HG03139 (cell line): Measurements from ENCODE around the gene CMTM4.
"Not testable (repeated sequence)": the region's sequence is repeated elsewhere in the genome, so short reads cannot be mapped to it uniquely, and the experiment has no call there.

Source experiments
- ATAC-seq: cut with Tn5 transposase; IDR thresholded peaks from one replicate; pipeline ENCODE4 v1.9.1; 2021; ENCODE audit not compliant: unreplicated experiment

The CMTM4 gene

DNA sequence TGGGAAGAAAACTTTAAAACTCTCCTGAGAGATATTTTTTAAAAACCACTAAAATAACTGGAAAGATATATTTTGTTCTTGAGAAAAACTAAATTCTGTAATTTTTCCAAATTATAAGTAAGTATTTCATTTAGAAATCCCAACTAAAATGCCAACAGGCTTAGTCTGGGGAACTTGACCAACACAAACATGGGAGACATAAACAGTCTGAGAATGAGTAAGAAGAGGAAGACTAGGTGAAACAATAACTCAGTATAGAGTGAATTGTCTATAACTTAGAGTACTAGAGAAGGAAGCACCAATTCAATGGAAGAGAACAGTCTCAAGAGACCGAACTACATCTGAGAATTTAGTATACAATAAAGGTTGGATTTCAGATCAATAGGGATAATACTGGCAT is 127.4 kb downstream of the CMTM4 start:
- no peak for ATAC-seq

DNA sequence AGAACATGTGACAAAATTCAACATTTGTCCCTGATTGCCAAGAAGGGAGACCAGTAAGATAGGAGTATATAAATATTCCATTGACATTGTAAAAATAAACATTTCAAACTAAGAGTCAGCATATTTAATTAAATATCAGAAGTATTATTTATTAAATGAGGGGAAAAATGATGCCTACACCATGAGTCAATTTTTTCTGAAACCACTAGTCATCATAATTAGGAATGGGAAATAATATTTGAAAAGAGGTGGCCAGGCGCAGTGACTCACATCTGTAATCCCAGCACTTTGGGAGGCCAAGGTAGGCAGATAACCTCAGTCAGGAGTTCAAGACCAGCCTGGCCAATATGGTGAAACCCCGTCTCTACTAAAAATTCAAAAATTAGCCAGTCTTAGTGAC is 128.2 kb downstream of the CMTM4 start:
- ATAC-seq = no peak

DNA sequence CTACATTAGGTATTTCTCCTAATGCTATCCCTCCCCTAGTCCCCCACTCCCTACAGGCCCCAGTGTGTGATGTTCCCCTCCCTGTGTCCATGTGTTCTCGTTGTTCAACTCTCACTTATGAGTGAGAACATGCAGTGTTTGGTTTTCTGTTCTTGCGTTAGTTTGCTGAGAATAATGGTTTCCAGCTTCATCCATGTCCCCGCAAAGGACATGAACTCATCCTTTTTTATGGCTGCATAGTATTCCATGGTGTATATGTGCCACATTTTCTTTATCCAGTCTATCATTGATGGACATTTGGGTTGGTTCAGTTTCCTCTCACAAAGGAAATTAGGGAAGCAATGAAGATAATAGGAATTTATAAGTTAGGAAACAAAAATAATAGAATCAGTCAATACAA is 129.3 kb downstream of the CMTM4 start:
- ATAC-seq = not testable (repeated sequence)

DNA sequence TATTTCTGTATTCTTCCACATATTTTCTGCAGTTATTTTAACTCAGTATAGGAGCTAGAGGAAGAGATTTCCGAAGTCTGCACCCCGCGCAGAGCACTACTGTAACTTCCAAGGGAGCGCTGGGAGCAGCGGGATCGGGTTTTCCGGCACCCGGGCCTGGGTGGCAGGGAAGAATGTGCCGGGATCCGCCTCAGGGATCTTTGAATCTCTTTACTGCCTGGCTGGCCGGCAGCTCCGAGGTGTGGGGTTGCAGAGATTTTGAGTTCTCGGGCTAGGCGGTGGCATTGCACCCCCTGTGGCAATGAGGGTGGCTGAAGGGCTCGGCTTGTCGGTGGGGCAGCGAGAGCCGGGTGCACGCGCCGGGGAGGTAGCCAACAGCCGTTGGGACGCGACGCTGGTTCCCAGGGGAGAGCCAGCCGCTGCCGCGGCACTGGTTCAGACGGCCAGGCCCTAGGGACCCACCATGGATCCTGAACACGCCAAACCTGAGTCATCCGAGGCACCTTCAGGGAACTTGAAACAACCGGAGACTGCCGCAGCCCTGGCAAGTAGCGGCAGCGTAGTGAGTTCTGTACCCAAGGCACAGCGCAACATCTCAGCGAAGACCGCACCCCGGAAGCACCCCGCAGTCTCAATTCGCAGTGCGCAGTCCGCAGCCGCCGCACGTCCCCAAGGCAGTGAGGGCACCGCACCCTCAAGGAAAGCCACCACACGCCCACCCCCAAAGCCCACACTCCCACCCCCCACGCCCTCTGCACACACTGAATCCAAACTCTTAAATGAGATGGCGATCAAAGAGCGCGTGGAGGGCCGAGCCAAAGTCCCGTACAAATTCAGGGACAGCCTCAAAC is 130.3 kb downstream of the CMTM4 start, which contains the start of gene CMTM1:
Gene CMTM1, plus strand, starts transcription at position 389 of the 851 bp plus-strand sequence. Its CDS starts 75 bp downstream, at position 464.
- ATAC-seq = no peak
